HG02884 (cell line): ENCODE measurements around the gene MAP2K3.
A peak's percentile ranks its signal among the peaks of the same experiment; 100 is the strongest.
"Not testable (repeated sequence)": the region's sequence is repeated elsewhere in the genome, so short reads cannot be mapped to it uniquely, and the experiment has no call there.

Experiments used
- ATAC-seq: cut with Tn5 transposase; IDR thresholded peaks from one replicate; pipeline ENCODE4 v1.9.1; 2021; ENCODE audit warnings: mild to moderate bottlenecking, moderate library complexity; ENCODE audit not compliant: unreplicated experiment

MAP2K3 gene

DNA sequence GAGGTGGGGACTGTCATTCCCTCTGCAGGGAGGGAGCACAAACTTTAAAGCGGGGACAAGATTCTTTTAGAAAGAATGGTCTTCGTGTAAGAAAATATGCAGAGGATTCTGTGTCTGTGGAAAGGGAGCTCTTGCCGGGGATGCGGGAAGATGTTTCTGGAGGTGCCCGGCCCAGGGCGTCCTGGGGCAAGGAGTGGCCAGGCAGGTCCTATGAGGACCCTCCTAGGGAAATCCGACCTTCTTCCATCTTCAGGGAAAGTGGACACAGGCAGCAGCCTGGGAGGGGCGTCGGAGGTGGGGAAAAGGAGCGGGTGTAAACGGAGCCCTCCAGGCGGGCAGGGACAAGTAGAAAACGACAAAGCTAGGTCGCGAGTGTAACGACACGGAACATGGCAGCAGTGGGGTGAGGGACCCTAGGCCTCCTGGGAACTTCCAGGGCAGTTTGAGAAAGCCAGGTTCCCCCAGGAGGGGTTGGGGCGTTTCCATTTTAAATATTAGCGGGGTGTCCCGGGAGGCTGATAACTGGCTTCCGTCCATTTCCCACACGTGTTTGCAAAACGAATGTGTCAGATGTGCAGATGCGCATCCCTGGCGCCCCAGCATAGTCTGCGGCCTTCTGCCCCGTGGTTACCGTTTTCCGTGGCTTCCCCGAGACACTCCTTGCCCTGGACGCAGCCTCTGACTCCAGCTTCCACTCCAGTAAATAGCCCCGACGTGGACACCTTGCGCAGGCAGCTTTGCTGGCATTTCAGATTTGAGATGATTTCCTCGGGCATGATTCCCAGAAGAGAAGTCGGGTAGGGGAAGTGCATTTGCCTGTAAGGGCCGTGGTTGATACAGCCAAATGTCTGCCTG is 39.0 kb downstream of the MAP2K3 start:
- not testable (repeated sequence) for ATAC-seq

- ATAC-seq, result not testable (repeated sequence)
Measured at GRCh38 chr17:21324741-21325140, 40.2 kb downstream of the MAP2K3 start.

- ATAC-seq, result peak; percentile 48
Measured at GRCh38 chr17:21327921-21328320, 43.4 kb downstream of the MAP2K3 start.

DNA sequence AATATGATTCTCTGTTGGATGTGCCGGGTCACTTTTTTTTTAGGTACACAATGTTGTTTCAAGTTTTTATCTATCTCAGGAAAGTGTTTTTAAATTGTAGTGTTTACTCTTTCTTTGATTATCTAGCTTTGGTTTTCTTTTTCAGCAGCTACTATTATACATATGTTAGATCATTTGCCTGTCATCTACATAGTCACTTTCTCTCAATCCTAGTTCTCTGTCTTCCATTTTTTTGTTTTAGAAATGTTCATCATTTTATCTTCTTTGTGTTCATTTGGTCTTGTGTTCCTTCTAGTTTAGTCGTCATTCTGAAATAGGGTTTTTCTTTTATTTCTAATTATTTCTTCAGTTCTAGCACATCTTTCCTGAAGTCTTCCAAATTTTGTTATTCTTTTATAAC is 44.3 kb downstream of the MAP2K3 start:
- not testable (repeated sequence) for ATAC-seq

DNA sequence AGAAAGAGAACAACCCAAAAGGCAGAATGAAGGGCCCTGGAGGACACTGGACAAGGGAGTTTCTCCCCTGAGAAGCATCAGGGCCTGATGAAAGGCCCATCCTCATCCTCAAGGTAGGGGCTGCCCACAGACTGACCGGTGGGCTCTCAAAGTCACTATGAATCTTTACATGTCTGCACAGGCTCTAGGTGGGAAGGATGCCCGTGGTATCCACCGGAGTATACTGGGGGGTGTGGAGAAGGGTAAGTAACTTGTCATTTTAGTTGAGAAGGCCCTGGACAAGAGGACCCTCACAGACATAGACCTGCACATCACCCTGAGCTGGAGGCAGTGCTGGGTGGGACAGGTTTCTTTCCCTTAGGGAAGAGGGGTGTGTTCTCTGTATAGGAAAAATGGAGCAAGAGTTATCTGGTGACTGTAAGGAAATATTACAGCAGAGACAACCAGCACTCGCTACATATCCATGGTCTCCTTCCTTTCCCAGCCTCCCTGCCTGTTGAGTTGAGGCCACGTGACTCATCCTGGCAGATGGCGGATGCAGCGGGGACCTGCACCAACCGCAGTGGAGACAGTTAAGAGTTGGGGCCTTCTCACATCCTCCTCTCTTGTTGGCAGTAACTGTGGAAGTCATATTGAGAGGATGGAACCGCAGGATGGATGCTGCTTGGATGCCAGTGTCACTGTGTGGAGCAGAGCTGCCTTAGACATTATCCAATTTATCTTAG is 46.1 kb downstream of the MAP2K3 start:
- no peak for ATAC-seq

DNA sequence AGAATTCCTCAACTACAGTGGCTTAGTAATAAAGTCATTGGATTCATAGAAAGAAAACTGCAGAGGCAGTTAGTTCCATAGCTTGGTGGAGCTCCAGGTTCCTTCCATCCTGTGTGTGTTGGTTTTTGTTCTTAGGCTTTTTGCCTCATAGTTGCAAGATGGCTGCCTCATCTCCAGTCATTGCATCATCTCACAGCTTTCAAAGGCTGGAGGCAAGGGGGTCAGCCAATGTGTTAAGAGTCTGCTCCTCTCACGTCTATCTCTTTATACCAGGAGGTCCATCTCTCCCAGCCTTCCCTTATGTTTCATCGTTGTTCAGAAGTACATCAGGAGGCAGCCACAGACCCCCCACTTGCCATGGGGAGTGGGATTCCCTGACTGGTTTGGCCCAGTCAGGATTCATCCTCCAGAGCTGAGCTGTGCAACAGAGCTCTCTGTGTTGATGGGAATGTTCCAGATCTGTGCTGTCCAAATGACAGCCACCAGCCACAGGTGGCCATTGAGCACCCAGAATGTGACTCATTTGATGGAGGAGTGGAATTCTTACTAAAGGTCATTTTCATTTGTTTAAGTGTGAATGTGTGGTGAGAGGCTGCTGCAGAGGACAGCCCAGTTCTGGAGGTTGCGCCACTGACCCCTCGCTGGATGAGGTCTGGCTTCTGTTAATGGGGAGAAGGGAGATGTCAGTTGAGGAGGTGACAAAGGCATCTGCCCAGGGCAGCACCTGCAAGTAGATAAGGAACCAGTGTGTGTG is 52.2 kb downstream of the MAP2K3 start:
- not testable (repeated sequence) for ATAC-seq

DNA sequence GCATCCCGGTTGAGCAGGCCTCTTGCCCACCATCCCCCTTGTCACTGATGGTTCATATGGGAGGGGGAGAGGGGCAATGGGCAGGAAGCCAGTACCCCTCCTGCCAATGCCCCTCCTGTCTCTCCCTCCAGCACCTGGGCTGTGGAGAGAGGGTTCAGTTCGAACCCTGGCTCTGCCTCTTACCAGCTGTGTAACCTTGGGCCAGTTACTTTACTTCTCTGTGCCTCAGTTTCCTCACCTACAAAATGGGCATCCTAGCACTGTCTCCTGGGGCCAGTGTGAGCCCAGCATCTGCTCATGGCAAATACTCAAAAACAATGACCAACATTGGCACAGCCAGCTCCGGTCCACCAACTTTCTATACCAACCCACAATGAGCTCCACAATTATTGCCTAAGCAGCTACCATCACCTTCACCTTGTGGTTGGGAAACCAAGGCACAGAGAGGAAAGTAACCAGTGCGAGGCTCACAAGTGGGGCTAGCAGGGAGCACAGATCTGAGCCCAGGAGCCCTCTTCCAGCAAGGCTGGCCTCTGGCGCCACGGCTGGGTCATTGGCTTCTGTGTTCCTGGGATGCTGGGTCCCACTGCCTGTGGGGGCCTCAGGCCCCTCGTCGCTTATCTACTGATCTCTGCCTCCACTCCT is 53.6 kb downstream of the MAP2K3 start:
- ATAC-seq, result not testable (repeated sequence)

GRCh38 chr17:21339011-21339410 is 54.5 kb downstream of the MAP2K3 start:
- no peak for ATAC-seq

DNA sequence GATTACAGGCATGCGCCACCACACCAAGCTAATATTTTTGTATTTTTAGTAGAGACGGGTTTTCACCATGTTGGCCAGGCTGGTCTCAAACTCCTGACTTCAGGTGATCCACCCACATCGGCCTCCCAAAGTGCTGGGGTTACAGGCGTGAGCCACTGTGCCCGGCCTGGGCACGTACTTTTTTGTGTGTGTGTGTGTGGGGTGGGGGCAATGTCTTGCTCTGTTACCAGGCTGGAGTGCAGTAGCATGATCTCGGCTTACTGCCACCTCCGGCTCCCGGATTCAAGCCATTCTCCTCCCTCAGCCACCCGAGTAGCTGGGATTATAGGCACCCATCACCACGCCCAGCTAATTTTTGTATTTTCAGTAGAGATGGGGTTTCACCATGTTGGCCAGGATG is 55.1 kb downstream of the MAP2K3 start:
- not testable (repeated sequence) for ATAC-seq

GRCh38 chr17:21340407-21340806 is 55.9 kb downstream of the MAP2K3 start:
- ATAC-seq, result not testable (repeated sequence)

- ATAC-seq, result not testable (repeated sequence)
Measured at GRCh38 chr17:21341279-21341678, 56.8 kb downstream of the MAP2K3 start.

DNA sequence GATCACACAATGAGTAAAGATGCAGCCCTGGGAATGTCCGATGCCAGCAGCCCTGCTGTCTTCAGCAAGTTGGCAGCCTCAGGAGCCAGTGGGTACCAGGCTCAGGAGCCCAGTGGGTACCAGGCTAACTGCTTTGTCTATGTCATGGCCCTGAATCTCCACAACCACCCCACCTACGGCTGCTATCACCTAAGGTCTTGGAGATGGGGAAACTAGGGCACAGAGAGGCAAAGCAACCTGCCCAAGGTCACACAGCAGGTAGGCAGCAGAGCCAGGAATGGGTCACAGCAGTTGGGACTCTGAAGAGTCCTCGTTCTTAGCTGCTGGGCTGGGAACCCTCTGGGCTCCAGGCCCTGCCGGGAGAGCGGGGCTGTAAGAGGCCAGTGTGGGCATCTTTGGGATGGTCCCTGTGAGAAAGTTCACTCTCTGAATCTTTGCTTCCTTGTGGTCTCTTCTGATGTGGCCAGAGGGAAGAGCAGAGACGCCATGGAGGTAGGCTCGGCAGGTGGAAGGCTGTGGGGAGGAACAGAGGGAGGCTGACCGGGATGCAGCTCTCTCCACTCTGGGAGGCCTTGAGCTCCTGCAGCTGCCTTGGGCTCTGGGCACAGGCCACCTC is 57.5 kb downstream of the MAP2K3 start:
- not testable (repeated sequence) for ATAC-seq

DNA sequence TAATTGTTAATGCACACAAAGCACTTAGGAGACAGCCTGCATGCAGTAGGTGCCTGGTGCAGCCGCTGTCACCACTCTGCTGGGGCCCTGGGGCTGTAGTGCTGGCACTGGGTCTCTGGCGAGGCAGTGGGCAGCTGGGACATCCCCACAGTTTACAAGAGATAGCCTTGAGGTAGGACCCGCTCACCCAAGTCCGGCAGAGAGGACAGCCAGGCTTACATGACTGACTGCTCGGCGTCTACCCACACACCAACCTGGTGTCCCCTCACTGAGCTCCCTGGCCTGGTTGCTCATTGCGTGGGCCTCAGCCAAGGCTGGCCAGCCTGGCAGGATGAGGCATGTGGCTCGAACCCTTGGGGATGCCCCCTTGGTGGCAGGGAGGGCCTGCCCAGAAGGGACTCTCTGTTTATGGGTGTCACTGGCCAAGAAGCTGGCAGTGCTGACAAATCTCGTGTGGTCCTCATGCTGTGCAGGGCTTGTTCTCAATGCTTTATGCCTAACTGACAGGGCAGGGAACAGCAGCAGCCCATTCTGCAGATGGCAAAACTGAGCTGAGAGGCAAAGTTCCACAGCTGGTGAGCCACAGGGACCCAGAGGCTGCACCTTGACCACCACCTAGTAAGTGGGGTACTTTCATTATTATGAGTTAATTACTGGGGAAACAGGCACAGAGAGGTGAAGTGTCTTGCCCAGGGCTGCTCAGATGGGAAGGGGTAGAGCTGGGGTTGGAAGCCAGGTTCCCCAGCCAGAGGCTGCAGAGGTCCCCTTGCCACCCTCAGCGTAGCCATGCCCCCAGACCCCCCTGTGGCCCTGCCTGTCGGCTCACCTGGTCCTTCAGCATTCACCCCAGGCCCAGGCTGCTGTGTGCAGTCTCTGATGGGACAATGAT is 58.8 kb downstream of the MAP2K3 start:
- not testable (repeated sequence) for ATAC-seq

- not testable (repeated sequence) for ATAC-seq
Measured at GRCh38 chr17:21344801-21345200, 60.3 kb downstream of the MAP2K3 start.

GRCh38 chr17:21345236-21345635 is 60.7 kb downstream of the MAP2K3 start:
- ATAC-seq, result no peak

GRCh38 chr17:21346107-21346506 is 61.6 kb downstream of the MAP2K3 start:
- not testable (repeated sequence) for ATAC-seq

DNA sequence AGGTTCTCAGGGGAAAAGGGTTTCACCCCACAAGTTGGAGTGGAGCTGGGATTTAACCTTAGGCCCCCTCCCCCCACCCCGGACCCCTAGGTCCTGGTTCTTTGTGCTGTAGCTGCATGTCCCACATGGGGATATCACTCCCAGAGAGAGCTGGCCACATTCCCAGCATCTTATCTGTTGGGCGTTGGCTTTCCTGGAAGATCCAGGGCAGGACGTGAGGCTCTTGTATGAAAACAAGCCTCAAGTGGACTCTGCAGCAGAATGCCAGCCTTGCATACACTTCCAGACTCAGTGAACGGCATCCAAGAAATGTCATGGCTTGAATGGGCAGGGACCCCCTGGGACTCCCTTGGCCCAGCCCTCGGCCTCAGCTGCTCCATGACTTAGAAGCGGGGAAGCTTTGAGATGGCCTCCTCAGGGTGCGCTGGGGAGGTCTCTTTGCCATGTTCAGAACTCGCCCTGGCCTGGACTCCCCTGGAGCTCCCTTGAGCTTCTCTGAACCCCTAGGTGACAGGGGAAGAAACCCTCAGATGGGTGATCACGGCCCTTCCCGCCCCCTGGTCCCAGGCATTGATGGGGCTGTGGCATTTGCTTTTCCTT is 62.2 kb downstream of the MAP2K3 start:
- ATAC-seq, result not testable (repeated sequence)

GRCh38 chr17:21347660-21348059 is 63.1 kb downstream of the MAP2K3 start:
- ATAC-seq, result not testable (repeated sequence)
